ENCODE results near the gene PCSK6.

Gene PCSK6

GRCh38 chr15:101446518-101447167 is 42.9 kb downstream of the PCSK6 start:
- no peak for DNase-seq (ENCODE audit: low spot score)
- ChIA-PET POLR2A (ENCODE audit: low non-redundant PET) (no interaction called here), CTCF (no interaction called here)
- TF ChIP-seq, protein P1, sequence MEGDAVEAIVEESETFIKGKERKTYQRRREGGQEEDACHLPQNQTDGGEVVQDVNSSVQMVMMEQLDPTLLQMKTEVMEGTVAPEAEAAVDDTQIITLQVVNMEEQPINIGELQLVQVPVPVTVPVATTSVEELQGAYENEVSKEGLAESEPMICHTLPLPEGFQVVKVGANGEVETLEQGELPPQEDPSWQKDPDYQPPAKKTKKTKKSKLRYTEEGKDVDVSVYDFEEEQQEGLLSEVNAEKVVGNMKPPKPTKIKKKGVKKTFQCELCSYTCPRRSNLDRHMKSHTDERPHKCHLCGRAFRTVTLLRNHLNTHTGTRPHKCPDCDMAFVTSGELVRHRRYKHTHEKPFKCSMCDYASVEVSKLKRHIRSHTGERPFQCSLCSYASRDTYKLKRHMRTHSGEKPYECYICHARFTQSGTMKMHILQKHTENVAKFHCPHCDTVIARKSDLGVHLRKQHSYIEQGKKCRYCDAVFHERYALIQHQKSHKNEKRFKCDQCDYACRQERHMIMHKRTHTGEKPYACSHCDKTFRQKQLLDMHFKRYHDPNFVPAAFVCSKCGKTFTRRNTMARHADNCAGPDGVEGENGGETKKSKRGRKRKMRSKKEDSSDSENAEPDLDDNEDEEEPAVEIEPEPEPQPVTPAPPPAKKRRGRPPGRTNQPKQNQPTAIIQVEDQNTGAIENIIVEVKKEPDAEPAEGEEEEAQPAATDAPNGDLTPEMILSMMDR (conservative IDR thresholded peaks at IDR 0.05; ENCODE audit: low read depth) = no peak
- no peak overlapping the region for H3K27ac ChIP-seq

DNA sequence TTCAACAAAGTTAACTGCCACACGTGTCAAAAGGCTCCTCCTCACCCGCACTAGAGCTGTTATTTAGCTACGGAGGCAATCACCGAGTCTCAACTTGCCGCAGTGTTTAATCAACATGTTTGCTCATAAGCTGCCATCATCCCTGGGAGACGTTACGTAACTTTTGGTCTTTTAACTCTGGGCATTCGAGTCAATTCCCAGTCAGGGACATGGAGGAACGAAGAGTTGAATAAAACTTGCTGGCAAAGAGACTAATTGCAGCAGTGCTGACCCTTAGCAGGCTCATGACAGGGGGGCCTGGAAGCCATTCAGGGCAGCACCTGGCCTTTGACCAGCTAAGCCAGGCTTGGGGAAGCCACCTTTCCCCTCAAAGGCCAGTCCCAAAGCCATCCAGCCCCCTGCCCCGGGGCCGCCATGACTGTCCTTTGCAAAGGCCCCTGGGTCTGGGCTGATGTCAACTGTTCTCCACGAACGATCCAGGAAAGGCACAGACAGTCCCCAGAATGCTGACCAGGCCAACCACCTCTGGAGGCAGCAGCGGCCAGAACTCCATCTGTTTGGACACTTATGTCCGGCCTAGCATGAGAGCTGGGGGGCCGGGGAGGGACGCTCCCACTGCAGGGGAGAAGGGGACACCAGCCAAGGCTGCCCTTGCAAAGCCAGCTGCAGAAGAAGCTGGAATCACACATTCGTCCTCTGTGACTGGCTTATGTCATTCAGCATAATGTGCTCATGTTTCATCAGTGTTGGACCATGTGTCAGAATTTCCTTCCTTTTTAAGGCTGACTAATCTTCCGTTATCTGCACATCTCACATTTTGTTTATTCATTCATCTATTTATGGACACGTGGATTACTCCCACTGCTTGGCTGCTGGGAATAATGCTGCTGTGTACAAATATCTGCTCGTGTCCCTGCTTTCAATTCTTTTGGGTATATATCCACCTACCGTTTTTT is 43.7 kb downstream of the PCSK6 start:
- peak; percentile 61 for DNase-seq (ENCODE audit: low spot score)
- TF ChIP-seq, protein P1 (conservative IDR thresholded peaks at IDR 0.05; ENCODE audit: low read depth) = no peak
- POLR2A ChIA-PET (ENCODE audit: low non-redundant PET) = no interaction called here
- CTCF ChIA-PET = interaction anchor here (0.5 to 0.6 kb wide), 2 partner anchors 31 to 41 kb away, joined by 3 read pairs; no protein-coding TSS in a partner anchor
- H3K27ac ChIP-seq = peak overlapping the region; percentile 16; the same call in 1 of the 2 replicates

- no peak for DNase-seq (ENCODE audit: low spot score)
- TF ChIP-seq, protein P1 (conservative IDR thresholded peaks at IDR 0.05; ENCODE audit: low read depth) = no peak
- ChIA-PET POLR2A (ENCODE audit: low non-redundant PET) (no interaction called here), CTCF (interaction anchor here (0.5 to 0.6 kb wide), 2 partner anchors 30 to 42 kb away, joined by 3 read pairs; no protein-coding TSS in a partner anchor)
- no peak overlapping the region for H3K27ac ChIP-seq
These were observed 44.5 kb downstream of the PCSK6 start for GRCh38 chr15:101444807-101445508.

DNA sequence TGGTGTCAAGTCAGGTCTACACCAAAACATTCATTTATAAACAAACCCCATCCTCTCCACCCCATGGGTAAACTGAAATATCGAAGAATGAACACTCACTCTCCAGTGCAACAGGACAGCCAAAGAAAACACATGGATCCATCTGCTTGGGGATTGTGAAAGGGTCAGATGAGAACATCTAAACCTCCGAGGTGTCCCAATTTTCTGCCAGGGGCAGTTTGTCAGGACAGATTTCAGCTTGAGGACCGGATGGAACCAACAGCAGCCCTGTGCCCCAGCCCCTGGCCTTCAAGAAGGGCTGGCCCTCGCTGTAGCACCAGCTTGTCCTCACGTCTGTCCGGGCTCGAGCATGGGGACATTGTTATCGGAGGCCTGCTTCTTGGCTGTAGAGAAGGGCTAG is 45.5 kb downstream of the PCSK6 start:
- CTCF ChIA-PET = no interaction called here
- DNase-seq (ENCODE audit: low spot score) = no peak
- no peak overlapping the region for H3K27ac ChIP-seq
- TF ChIP-seq, protein P1 (conservative IDR thresholded peaks at IDR 0.05; ENCODE audit: low read depth) = no peak
- POLR2A ChIA-PET (ENCODE audit: low non-redundant PET) = no interaction called here

DNA sequence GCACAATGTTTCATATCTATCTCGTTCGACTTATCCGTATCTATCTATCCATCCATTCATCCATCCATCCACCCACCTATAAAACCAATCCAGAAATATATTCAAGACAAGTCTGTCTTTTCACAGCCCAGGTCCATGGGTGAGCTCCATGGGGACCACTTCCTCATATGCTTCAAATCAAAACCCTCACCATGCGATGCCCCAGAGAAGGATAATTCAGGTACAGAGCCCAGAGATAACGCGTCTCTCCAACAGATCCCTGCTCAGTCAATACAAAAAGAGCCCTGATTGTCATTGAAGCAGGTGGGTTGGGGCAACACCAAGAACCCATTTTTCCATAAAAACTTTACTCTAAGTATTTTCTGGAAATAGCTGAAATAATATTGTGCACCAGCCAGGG is 47.2 kb downstream of the PCSK6 start:
- CTCF ChIA-PET = no interaction called here
- TF ChIP-seq, protein P1 (conservative IDR thresholded peaks at IDR 0.05; ENCODE audit: low read depth) = no peak

GRCh38 chr15:101441696-101442095 is 47.8 kb downstream of the PCSK6 start:
- DNase-seq (ENCODE audit: low spot score) = no peak
- TF ChIP-seq, protein P1 (conservative IDR thresholded peaks at IDR 0.05; ENCODE audit: low read depth) = no peak
- ChIA-PET POLR2A (ENCODE audit: low non-redundant PET) (no interaction called here), CTCF (no interaction called here)
- no peak overlapping the region for H3K27ac ChIP-seq

More for the DNA sequence above, 47.2 kb downstream of the PCSK6 start:
- no peak overlapping the region for H3K27ac ChIP-seq
- no peak for DNase-seq (ENCODE audit: low spot score)
- POLR2A ChIA-PET (ENCODE audit: low non-redundant PET) = no interaction called here
